Ovary (tissue), 9 donors: ENCODE results near the gene STH. TPM values are rescaled to one million over a fixed set of nuclear protein-coding genes. Genes with fewer than 3 reads are reported as not detected.

Source experiments
- DNase-seq, 5 donors: peaks; one replicate each; pipeline ENCODE4 v3.0.0-alpha.2; 2019 to 2020
- H3K27ac ChIP-seq, 2 donors: fragments of 200-600 bp; one replicate each; pipeline versions ENCODE4 v1.5.1 to v1.8.0; 2019 to 2022
- H3K27me3 ChIP-seq: fragments of 200-600 bp; one replicate; pipeline ENCODE4 v1.8.0; 2022
- H3K36me3 ChIP-seq: fragments of 200-600 bp; sonication (generic); one replicate; pipeline ENCODE4 v1.5.1; 2019
- H3K4me1 ChIP-seq: one replicate; pipeline ENCODE4 v1.8.1; 2013; ENCODE audit warnings: mild to moderate bottlenecking, moderate library complexity; ENCODE audit not compliant: insufficient read depth
- H3K4me3 ChIP-seq: fragments of 200-600 bp; sonication (generic); one replicate; pipeline ENCODE4 v1.5.1; 2017
- H3K9me3 ChIP-seq, 2 donors: fragments of 200-600 bp in 1 of 2; sonication (generic) in 1 of 2; one replicate each; pipeline versions ENCODE4 v1.5.1 to v1.8.1; 2013 to 2019; ENCODE audit warnings: mild to moderate bottlenecking in 1 of 2, moderate library complexity in 1 of 2
- EP300 ChIP-seq: sonication (generic); formaldehyde crosslinking; IDR thresholded peaks from one replicate; pipeline ENCODE4 v1.6.1; 2017; ENCODE audit warnings: antibody characterized with exemption
- POLR2A ChIP-seq: fragments of 450-650 bp; IDR thresholded peaks from one replicate; pipeline ENCODE4 v1.6.1; 2017; ENCODE audit warnings: antibody characterized with exemption, mild to moderate bottlenecking, moderate library complexity
- WGBS, 3 donors: extraction: QIAGEN DNeasy Blood & Tissue Kit in 1 of 3; methylation state at CpG; one replicate each; pipeline versions ENCODE4 v1.1.5 to v1.1.7; 2013 to 2017; 5-methylcytosine and 5-hydroxymethylcytosine counted together
- intact Hi-C, 4 donors: fragments of 100-400 bp; cut with DNase I; formaldehyde crosslinking; loops; one replicate each; pipeline versions ENCODE4 v1.11.0 to v1.15.1; 2022 to 2023
- polyA plus RNA-seq, 2 donors: library from polyadenylated mRNA; stranded (reverse); fragments of 200-250 nt in 1 of 2; fragments of 350-450 nt in 1 of 2; fragmentation: Illumina TruSeq in 1 of 2; extraction: RNeasy Lipid Tissue Mini Kit (QIAGEN cat#74804) in 1 of 2; gene quantifications; one replicate each; pipeline ENCODE4 v1.2.3, GENCODE V29; 2013 to 2014
- total RNA-seq, 7 donors: library from RNA; depleted of rRNA in 2 of 7; stranded (reverse); fragments of >200 nt in 2 of 7; fragmentation: NEBNext Ultra II Directional in 3 of 7; extraction: Animal tissue kit (Norgen Biotek cat#: 25700) in 3 of 7; gene quantifications; one replicate each; pipeline versions ENCODE4 v1.1.0 to v1.2.4, GENCODE V29; 2016 to 2023
- TF ChIP-seq, protein P1 (sequence below), 3 donors: fragments of 450-650 bp in 2 of 3; fragments of 200-600 bp in 1 of 3; IDR thresholded peaks; one replicate each; pipeline versions ENCODE4 v1.5.1 to v1.8.0; 2016 to 2022; ENCODE audit warnings: antibody characterized with exemption in 3 of 3, mild to moderate bottlenecking in 1 of 3
- donor health status: DM: no; HTN: no; CAD: no; lungs with moderate emphysema.
- donor health status: DM: no; HTN: no; CAD: no.
- donor health status: Bipolar disorder and iron deficiency.
- donor health status: DM: yes; HTN: yes; CAD: no.
- donor health status: DM: no; HTN: no; CAD: no.
- donor health status: DM: yes; HTN: yes; CAD: no.

Gene STH
- total and polyA plus RNA-seq, 9 donors = not detected

GRCh38 chr17:45964634-45965033 lies 34.4 kb upstream of the STH start:
- no peak for DNase-seq

DNA sequence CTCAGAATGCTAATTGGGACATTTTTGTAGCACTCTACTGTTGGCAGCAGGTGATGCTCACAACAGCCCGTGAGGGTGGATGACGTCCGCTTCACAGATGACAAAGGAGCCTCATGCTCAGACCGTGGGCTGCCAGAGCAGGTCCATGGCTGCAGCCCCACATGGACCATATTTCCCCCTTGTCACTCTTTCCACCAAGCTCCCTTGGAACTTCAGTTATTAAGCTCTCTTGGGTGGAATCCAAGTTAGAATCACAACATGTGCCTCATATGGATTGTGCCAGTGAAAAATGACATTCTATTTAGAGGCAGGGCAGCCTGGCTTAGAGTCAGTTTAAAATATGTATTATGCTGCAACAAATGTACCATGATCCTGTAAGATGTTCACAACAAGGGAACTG lies 33.2 kb upstream of the STH start:
- TF ChIP-seq EP300 (no peak), POLR2A (no peak)
- TF ChIP-seq, protein P1, sequence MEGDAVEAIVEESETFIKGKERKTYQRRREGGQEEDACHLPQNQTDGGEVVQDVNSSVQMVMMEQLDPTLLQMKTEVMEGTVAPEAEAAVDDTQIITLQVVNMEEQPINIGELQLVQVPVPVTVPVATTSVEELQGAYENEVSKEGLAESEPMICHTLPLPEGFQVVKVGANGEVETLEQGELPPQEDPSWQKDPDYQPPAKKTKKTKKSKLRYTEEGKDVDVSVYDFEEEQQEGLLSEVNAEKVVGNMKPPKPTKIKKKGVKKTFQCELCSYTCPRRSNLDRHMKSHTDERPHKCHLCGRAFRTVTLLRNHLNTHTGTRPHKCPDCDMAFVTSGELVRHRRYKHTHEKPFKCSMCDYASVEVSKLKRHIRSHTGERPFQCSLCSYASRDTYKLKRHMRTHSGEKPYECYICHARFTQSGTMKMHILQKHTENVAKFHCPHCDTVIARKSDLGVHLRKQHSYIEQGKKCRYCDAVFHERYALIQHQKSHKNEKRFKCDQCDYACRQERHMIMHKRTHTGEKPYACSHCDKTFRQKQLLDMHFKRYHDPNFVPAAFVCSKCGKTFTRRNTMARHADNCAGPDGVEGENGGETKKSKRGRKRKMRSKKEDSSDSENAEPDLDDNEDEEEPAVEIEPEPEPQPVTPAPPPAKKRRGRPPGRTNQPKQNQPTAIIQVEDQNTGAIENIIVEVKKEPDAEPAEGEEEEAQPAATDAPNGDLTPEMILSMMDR (IDR thresholded peaks at IDR 0.05) = no peak

More at GRCh38 chr17:45964634-45965033, 34.4 kb upstream of the STH start:
- 88 to 94% (median 94%) methylated on average over 4 of the region's 4 CpGs for WGBS, 3 donors
- Histone ChIP-seq H3K27me3 (no peaks in the 10 kb centered on the region), H3K36me3 (no peaks in the 10 kb centered on the region), H3K4me3 (no peak overlapping the region), H3K27ac (no peak overlapping the region), H3K9me3 (no peaks in the 10 kb centered on the region), H3K4me1 (no peaks in the 10 kb centered on the region)
- no peak for TF ChIP-seq EP300
- TF ChIP-seq, protein P1 (IDR thresholded peaks at IDR 0.05) = no peak
- no peak for TF ChIP-seq POLR2A
- intact Hi-C loops = no loop called here

DNA sequence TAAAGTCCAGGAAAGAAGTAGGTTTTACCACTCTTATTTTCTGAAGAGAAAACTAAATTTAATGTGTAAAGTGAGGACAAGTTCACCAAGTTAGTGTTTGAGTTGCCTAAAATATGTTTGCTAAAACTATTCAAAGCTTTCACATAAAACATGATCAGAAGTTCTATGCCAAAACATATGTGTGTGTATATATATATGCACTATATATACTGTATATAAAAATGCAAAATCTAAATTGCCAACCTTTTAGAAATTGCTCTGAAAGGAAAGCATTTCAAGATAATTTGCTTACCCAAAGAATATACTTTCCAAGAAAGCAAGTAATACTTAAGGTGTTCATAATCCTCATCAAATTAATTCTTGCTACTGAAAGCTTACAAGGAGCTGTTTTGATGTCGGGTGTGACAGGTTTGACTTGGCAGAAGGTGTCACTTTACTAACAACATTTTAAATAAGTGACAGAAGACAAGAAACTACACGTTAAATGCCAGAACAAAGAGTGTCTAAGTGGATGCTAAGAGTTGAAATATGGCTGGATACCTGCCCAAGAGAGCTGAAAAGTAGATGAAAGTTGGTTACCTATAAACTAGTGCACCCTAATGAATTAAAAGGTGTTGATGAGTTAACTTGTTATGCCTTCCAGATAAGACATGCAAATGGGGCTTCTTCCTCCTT lies 32.3 kb upstream of the STH start:
- Histone ChIP-seq H3K4me1 (no peaks in the 10 kb centered on the region), H3K9me3 (no peaks in the 10 kb centered on the region), H3K4me3 (no peak overlapping the region), H3K27ac (no peak overlapping the region), H3K36me3 (no peaks in the 10 kb centered on the region), H3K27me3 (no peaks in the 10 kb centered on the region)
- DNase-seq = no peak
- intact Hi-C loops = no loop called here
- TF ChIP-seq, protein P1 (IDR thresholded peaks at IDR 0.05) = no peak
- no peak for TF ChIP-seq EP300
- TF ChIP-seq POLR2A = no peak
- 65 to 71% (median 67%) methylated on average over 2 of the region's 2 CpGs for WGBS, 3 donors

More for the DNA sequence above, 33.2 kb upstream of the STH start:
- WGBS, 3 donors = 64 to 73% (median 71%) methylated on average over 4 of the region's 4 CpGs
- H3K27me3 ChIP-seq = no peaks in the 10 kb centered on the region
- H3K4me3 ChIP-seq = no peak overlapping the region
- H3K9me3 ChIP-seq = no peaks in the 10 kb centered on the region
- no peaks in the 10 kb centered on the region for H3K4me1 ChIP-seq
- DNase-seq = no peak
- intact Hi-C loops = no loop called here
- H3K27ac ChIP-seq = no peak overlapping the region
- H3K36me3 ChIP-seq = no peaks in the 10 kb centered on the region

DNA sequence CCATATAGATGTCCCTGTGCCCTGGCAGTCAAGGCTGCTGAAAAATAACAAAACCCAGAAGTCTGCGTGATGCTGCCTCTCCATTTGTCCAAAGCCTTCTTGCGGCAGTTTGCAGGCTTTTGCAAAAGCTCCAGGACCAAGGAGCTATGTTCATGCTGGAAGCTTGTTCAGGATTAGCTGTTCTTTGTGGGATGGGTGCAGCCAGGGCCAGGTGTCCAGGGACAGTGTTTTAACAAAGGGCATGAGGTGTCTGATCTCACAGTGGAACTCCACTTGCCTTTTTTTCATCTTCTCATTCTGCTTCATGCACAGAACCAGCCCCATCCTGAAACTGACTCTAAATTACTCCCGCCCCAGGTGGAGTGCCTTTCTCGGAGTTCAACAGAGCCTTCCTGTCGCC lies 31.7 kb upstream of the STH start:
- DNase-seq = no peak
- intact Hi-C loops = no loop called here
- Histone ChIP-seq H3K4me1 (no peaks in the 10 kb centered on the region), H3K36me3 (no peaks in the 10 kb centered on the region), H3K9me3 (no peaks in the 10 kb centered on the region), H3K27me3 (no peaks in the 10 kb centered on the region), H3K27ac (no peak overlapping the region), H3K4me3 (no peak overlapping the region)
- TF ChIP-seq, protein P1 (IDR thresholded peaks at IDR 0.05) = no peak
- TF ChIP-seq EP300 (no peak), POLR2A (no peak)
- 85 to 89% (median 87%) methylated on average over 5 of the region's 5 CpGs for WGBS, 3 donors
